Omental fat pad (tissue), 4 donors: ENCODE results near the gene AGTPBP1. TPM values are rescaled to one million over a fixed set of nuclear protein-coding genes. Genes with fewer than 3 reads are reported as not detected.
A peak's percentile ranks its signal among the peaks of the same experiment; 100 is the strongest.

Experiments used
- ATAC-seq: fragments of 150-250 bp; one replicate; pipeline ENCODE4 v1.9.1; 2016; ENCODE audit warnings: mild to moderate bottlenecking, moderate library complexity; ENCODE audit not compliant: low FRiP score
- DNase-seq: peaks from one replicate; pipeline ENCODE4 v3.0.0-alpha.2; 2019; ENCODE audit warnings: low spot score
- CTCF ChIP-seq, 3 donors: fragments of 450-650 bp; IDR thresholded peaks; one replicate each; pipeline ENCODE4 v1.5.1; 2016 to 2017; ENCODE audit warnings: antibody characterized with exemption in 3 of 3, mild to moderate bottlenecking in 3 of 3, moderate library complexity in 2 of 3
- total RNA-seq, 4 donors: library from RNA; depleted of rRNA; stranded (reverse); fragments of >200 nt; gene quantifications; one replicate each; pipeline ENCODE4 v1.1.0, GENCODE V29; 2016

The AGTPBP1 gene
- total RNA-seq, 4 donors from 2014 or later: 20.3 to 29.8 (median 22.3) TPM

GRCh38 chr9:85569988-85570387 lies 171.8 kb downstream of the AGTPBP1 start:
- DNase-seq (no peak), ATAC-seq (no peak)
- no peak for TF ChIP-seq CTCF (IDR thresholded peaks at IDR 0.05)

- no peak for DNase-seq
- ATAC-seq: no peak
- no peak for TF ChIP-seq CTCF (IDR thresholded peaks at IDR 0.05)
These were observed 182.2 kb downstream of the AGTPBP1 start for GRCh38 chr9:85559526-85559925.

DNA sequence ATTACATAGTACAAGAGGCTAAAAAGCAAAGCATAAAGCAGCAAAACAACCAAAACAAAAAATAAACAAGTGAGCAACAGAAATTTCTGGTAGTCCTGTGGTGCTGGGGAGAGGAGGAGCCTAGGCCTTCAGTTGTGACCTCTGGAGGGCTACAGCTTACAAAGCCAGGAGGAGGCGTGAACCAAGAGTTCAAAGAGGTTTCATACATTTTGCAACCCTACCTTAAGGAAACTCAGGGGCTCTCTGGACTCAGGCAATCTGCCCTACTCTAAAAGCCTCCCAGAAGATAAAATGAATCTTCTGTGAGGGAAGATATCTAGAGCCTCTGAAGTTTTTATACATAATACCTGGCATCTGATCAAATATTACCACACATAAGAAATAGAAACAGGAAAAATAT lies 187.4 kb downstream of the AGTPBP1 start:
- no peak for TF ChIP-seq CTCF (IDR thresholded peaks at IDR 0.05)
- peak; percentile 37 for ATAC-seq
- no peak for DNase-seq

DNA sequence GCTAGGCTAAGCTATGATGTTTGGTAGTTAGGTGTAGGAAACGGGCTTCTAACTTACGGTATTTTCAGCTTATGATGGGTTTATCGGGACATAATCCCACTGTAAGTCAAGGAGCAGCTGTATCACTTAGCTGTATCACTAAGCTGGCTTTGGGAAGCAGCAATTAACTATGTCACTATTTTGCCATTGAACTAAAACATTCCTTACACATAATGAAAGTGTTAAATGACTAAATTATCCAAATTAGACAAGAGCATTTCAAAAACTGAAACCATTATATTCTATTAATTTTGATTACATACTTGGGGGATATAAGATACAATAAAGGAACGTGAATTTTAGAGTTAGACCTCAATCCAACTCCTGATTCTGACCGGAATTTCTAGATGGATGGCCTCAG lies 188.3 kb downstream of the AGTPBP1 start:
- TF ChIP-seq CTCF (IDR thresholded peaks at IDR 0.05): no peak
- DNase-seq: no peak
- no peak for ATAC-seq

GRCh38 chr9:85547599-85547998 lies 194.2 kb downstream of the AGTPBP1 start:
- no peak for DNase-seq
- ATAC-seq: no peak
- no peak for TF ChIP-seq CTCF (IDR thresholded peaks at IDR 0.05)

DNA sequence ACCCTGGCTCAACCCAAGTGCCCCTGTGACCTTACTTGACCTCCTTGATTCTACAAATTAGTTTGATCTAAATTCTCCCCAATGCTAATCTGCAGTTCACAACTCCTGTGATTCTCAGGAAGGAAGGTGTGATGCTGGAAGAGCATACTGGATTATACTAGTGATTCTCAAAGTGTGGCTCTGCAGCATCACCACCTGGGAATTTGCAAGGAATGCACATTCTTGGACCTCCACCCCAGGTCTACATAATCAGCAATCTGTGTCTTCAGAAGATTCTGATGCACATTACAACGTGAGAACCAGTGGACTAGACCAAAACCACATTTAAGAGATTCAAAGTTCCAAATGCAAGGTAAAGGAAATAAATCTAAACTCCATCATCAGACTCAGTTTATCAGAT lies 198.6 kb downstream of the AGTPBP1 start:
- no peak for TF ChIP-seq CTCF (IDR thresholded peaks at IDR 0.05)
- no peak for DNase-seq
- ATAC-seq: no peak

GRCh38 chr9:85541876-85542275 lies 199.9 kb downstream of the AGTPBP1 start:
- ATAC-seq (no peak), DNase-seq (no peak)
- no peak for TF ChIP-seq CTCF (IDR thresholded peaks at IDR 0.05)
